Fibroblast of pulmonary artery (primary cell): ENCODE data around the gene LHX5.

Source experiments
- DNase-seq: peaks from one replicate; pipeline ENCODE4 v3.0.0-alpha.2; 2010; ENCODE audit warnings: low read depth
- H3K4me3 ChIP-seq: replicated peaks from 2 replicates; pipeline ENCODE4 v1.5.1; 2011; ENCODE audit warnings: low read depth, mild to moderate bottlenecking, control low read depth, low read length, moderate library complexity
- TF ChIP-seq, protein P1 (sequence below): IDR thresholded peaks from 2 replicates; pipeline ENCODE4 v1.5.1; 2011; ENCODE audit warnings: mild to moderate bottlenecking, control low read depth, low read length, inconsistent platforms; ENCODE audit errors: missing control alignments

Gene LHX5

GRCh38 chr12:113414519-113415038 lies 57.1 kb downstream of the LHX5 start:
- DNase-seq: no peak
- TF ChIP-seq, protein P1, sequence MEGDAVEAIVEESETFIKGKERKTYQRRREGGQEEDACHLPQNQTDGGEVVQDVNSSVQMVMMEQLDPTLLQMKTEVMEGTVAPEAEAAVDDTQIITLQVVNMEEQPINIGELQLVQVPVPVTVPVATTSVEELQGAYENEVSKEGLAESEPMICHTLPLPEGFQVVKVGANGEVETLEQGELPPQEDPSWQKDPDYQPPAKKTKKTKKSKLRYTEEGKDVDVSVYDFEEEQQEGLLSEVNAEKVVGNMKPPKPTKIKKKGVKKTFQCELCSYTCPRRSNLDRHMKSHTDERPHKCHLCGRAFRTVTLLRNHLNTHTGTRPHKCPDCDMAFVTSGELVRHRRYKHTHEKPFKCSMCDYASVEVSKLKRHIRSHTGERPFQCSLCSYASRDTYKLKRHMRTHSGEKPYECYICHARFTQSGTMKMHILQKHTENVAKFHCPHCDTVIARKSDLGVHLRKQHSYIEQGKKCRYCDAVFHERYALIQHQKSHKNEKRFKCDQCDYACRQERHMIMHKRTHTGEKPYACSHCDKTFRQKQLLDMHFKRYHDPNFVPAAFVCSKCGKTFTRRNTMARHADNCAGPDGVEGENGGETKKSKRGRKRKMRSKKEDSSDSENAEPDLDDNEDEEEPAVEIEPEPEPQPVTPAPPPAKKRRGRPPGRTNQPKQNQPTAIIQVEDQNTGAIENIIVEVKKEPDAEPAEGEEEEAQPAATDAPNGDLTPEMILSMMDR: no peak

GRCh38 chr12:113413488-113413939 lies 58.2 kb downstream of the LHX5 start:
- H3K4me3 ChIP-seq: no peak overlapping the region
- peak; percentile 36 for DNase-seq
- TF ChIP-seq, protein P1: no peak

More at GRCh38 chr12:113414519-113415038, 57.1 kb downstream of the LHX5 start:
- H3K4me3 ChIP-seq: no peak overlapping the region
